WI38 (cell line): ENCODE measurements around the gene CDKL5.

Source experiments
- H3K4me3 ChIP-seq: 2 replicates; pipeline ENCODE4 v1.5.1; 2011; ENCODE audit warnings: low read depth, mild to moderate bottlenecking, control low read depth, low read length
- TF ChIP-seq, protein P1 (sequence below): IDR thresholded peaks from 2 replicates; pipeline ENCODE4 v1.5.1; 2012; ENCODE audit warnings: low read depth, mild to moderate bottlenecking, control low read depth, low read length

CDKL5 gene

DNA sequence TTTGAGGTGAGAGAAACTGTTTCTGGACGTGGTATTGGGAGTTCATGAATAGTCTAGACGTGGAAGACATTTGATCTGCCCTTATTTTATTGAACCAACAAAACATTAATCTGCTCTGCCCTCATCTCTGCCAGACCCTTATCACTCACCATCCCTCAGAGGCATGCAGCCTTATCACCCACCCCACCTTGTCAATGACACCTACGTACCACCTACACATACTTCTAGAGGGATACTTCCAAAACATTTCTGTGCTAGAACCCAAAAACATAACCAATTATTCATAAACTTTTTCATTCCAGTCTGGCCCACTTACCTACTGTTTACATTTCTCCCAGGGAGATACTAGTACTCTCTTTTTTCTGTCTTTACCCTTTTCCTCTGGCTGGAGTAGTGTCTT is 141.3 kb downstream of the CDKL5 start:
- TF ChIP-seq, protein P1, sequence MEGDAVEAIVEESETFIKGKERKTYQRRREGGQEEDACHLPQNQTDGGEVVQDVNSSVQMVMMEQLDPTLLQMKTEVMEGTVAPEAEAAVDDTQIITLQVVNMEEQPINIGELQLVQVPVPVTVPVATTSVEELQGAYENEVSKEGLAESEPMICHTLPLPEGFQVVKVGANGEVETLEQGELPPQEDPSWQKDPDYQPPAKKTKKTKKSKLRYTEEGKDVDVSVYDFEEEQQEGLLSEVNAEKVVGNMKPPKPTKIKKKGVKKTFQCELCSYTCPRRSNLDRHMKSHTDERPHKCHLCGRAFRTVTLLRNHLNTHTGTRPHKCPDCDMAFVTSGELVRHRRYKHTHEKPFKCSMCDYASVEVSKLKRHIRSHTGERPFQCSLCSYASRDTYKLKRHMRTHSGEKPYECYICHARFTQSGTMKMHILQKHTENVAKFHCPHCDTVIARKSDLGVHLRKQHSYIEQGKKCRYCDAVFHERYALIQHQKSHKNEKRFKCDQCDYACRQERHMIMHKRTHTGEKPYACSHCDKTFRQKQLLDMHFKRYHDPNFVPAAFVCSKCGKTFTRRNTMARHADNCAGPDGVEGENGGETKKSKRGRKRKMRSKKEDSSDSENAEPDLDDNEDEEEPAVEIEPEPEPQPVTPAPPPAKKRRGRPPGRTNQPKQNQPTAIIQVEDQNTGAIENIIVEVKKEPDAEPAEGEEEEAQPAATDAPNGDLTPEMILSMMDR = no peak

GRCh38 chrX:18573556-18573955 is 148.1 kb downstream of the CDKL5 start:
- H3K4me3 ChIP-seq = no peak overlapping the region
- TF ChIP-seq, protein P1 = no peak

More for the DNA sequence above, 141.3 kb downstream of the CDKL5 start:
- no peak overlapping the region for H3K4me3 ChIP-seq

DNA sequence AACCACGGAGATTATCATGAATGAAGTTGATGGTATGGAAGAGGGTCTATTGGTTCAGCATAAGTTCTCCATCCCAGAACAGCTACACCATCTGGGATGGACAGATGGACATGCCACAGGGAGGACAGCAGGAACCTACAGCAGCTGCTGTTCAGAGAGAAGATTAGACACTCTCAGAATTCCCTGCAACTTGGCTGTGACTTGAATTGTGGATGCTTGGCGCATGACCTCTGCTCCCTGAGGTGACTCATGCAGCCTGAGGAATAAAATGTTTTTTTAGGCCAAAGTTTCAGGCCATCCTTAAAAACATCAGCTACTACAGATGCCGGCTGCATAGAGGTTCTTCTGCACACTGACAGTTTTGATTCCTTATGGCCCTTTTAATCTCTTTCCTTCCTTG is 149.2 kb downstream of the CDKL5 start:
- TF ChIP-seq, protein P1 = no peak
- H3K4me3 ChIP-seq = no peak overlapping the region

GRCh38 chrX:18575744-18576143 is 150.3 kb downstream of the CDKL5 start:
- TF ChIP-seq, protein P1 = no peak
- no peak overlapping the region for H3K4me3 ChIP-seq

DNA sequence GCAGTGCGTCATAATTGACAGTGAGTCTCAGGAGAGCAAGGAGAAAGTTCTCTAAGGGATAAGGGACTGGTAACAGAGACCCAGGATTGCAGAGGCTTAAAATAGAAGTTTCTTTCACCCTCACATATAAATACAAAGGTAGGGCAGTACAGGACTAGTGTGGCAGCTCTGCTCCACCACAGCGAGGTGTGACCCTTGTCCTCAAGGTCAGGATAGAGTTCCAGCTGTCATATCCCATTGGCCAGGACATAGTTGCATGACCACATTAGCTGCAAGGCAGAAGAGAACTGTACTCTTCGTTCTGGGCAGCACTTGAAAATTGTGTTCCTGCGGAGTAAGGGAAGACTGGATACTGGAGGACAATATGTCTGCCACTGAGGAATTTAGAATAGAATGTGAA is 152.0 kb downstream of the CDKL5 start:
- no peak overlapping the region for H3K4me3 ChIP-seq
- TF ChIP-seq, protein P1 = no peak

- TF ChIP-seq, protein P1 = no peak
- H3K4me3 ChIP-seq = no peak overlapping the region
Measured at GRCh38 chrX:18578546-18578945, 153.1 kb downstream of the CDKL5 start.

GRCh38 chrX:18579495-18579894 is 154.1 kb downstream of the CDKL5 start:
- no peak overlapping the region for H3K4me3 ChIP-seq
- TF ChIP-seq, protein P1 = no peak
